Activated gamma-delta T cell treated with anti-CD3 and anti-CD28 coated beads, Interleukin-2, amount 50 U/mL, for 16 hours (primary cell): ENCODE results near the gene FNDC1.

Experiments used
- DNase-seq: peaks from one replicate; pipeline ENCODE4 v3.0.0-alpha.2; 2020; ENCODE audit warnings: low read depth

FNDC1 gene

GRCh38 chr6:159212525-159213280 lies 43.5 kb downstream of the FNDC1 start:
- DNase-seq = no peak

GRCh38 chr6:159213405-159213804 lies 44.2 kb downstream of the FNDC1 start:
- no peak for DNase-seq

DNA sequence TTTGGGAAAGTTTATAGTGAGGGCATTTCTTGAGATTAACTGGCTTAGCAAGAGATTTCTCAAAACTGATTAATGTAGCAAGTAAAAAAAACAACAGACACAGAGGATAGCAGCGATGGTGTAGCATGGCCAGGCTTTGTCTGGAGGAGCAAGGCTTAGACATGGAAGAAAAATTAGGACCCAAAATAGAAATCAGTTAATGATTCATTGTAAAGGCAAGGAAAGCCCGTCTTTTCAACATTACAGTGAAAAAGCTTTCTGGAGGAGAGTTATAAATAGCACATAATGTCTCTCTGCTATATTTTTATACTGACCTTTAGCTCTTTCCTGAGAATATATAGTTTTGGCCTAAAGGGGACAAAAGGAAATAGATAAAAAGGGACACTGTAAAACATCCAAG lies 45.1 kb downstream of the FNDC1 start:
- DNase-seq = no peak

DNA sequence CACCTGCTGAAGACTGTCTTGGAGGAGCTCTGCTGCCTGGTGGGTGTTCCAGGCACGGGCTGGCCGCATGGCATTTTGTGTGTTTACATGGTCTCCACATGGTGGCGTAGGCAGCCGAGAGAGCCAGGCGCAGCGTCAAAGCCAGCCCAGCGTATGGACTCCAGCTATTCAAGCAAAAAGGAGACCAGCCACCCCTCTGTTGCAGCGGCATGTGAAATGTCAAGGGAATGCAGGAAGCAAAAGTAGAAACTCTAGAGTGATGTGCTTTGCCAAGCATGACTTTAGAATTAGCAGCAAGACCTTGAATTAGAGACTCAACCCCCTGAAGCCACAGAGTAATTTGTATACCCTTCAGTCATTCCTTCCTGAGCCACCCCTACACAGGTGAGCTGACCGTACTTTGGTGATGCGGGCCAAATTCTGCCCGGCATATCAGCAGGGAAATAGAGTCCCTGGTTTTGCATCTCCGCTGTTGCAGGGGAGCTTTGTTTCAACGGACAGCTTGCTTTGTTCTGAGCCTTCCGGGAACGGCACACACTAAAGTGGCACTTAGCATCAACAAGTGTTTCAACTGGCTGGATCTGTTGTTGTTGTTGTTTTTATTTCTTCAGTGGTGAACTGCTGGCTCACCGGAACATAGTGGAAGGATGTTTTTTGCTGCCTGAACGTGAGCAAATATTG lies 48.5 kb downstream of the FNDC1 start:
- DNase-seq = no peak

DNA sequence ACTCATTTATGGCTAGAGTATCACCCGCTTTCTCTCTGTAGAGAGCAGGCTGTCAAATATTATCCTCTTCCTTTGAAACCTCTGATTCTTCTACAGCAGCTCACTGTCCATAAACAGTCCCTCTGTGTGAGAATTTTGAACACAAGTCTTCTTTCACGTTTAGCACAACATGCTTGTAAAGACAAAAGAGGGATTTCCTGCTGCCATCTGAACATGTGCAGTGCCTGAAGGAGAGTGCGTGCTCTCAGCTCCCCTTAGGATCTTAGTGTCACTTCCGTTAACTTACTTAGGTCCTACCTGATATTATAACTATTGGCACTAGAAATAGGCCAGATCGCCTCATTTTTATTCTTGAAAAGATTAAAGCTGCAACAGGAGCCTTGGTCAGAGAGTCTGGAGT lies 50.9 kb downstream of the FNDC1 start:
- no peak for DNase-seq

DNA sequence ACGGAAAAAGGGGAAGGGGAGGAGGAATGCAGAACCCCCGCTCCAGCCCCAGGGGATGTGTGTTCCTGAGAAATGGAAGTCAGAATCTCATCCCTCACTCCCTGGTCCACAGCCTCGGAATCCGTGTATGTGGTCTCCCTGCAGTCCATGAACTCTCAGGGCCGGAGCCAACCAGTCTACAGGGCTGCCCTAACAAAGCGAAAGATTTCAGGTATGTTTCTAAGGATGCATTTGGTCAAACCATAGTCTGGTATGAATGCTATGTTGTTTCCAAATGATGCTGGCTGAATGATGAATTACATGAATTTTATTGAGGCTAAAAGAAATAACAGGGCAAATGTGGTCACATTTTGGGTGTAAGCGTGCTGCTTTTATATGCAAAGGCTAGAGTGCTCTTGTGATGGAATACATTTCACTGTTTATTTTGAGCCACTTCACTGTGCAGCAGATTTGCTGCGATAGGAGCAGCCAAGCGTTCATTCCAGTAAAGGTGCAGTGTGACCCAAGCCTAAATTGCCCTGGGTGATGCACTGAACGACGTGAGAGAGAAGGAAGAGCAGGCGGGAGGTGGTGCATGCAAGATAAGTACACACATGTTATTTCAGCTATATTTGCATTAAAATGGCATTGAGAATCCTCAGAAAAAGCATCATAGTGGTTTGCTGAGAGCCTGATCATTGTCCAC lies 52.4 kb downstream of the FNDC1 start:
- DNase-seq = no peak

DNA sequence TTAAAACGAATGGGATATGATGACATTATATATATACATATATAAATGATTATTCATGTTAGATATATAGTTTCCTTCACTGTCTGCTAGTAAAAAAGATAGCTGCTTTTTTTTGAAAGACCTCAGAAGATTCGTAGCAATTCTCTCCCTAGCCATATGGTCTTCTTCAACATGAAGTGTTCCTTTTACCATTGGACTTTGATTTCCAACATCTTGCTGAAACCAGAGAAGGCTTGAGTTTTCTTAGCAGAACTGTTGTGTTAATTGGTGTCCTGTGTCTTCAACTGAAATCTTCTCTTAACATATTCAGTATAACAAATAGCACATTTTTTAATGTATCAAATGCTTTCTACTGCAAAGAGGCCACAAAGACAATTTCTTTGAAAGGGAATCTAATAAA lies 55.3 kb downstream of the FNDC1 start:
- no peak for DNase-seq

DNA sequence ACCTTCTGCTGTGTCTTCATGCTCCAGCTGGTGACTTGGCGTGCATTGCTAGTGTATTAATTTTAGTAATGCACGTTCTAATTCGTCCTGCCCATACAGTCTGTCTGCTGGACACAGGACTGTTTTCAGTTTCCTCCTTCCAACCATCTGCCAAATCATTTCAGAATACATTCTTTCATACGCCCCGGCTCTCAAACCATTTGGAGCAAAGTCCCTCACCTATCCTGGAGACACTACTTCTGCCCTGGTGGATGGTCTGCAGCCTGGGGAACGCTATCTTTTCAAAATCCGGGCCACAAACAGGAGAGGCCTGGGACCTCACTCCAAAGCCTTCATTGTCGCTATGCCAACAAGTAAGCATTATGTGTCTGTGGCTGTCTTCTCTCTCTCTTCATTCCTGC lies 60.5 kb downstream of the FNDC1 start:
- DNase-seq = no peak

- no peak for DNase-seq
These were observed 63.0 kb downstream of the FNDC1 start for GRCh38 chr6:159232106-159232645.

DNA sequence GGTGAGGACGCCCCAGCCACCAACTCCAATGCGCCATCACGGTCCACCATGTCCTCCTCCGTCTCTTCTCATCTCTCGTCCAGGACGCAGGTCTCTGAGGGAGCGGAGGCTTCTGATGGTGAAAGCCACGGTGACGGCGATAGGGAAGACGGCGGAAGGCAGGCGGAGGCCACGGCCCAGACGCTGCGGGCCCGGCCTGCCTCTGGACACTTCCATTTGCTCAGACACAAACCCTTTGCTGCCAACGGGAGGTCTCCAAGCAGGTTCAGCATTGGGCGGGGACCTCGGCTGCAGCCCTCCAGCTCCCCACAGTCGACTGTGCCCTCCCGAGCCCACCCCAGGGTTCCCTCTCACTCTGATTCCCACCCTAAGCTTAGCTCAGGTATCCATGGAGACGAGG lies 63.6 kb downstream of the FNDC1 start:
- DNase-seq = no peak

- no peak for DNase-seq
These were observed 64.3 kb downstream of the FNDC1 start for GRCh38 chr6:159233365-159234101.

DNA sequence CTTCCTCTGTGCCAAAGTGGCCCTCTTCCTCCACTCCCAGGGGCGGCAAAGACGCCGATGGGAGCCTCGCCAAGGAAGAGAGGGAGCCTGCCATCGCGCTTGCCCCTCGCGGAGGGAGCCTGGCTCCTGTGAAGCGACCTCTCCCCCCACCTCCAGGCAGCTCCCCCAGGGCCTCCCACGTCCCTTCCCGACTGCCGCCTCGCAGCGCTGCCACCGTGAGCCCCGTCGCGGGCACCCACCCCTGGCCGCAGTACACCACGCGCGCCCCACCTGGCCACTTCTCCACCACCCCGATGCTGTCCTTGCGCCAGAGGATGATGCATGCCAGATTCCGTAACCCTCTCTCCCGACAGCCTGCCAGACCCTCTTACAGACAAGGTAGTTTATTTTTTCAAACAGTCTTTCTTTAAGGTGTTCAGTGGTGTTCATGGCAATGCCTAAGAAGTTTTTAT lies 64.9 kb downstream of the FNDC1 start:
- DNase-seq = no peak

DNA sequence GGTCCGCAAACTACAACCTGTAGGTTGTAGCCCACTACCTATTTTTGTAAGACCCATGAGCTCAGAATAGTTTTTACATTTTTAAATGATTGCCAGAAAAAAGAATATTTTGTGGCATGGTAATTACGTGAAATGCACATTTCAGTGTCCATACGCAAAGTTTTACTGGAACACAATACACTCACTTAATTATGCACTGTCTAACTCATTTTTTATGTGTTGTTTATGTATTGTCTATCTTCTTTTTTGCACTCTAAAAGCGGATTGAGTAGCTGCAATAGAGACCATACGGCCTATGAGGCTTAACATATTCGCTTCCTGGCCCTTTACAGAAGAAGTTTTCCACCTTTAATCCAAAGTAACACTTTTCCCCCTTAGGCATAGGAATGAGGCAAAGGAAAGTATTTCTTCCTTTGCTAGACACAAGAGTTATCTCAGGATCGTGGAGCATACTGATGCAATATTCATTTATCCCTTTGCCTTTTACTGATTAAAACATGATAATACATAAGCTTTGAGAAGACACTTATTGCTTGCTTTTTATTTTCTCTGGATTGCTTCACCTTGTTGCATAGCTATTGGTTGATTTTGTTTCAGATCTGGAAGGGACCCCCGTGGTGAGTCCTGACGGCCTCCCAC lies 69.8 kb downstream of the FNDC1 start:
- no peak for DNase-seq

DNA sequence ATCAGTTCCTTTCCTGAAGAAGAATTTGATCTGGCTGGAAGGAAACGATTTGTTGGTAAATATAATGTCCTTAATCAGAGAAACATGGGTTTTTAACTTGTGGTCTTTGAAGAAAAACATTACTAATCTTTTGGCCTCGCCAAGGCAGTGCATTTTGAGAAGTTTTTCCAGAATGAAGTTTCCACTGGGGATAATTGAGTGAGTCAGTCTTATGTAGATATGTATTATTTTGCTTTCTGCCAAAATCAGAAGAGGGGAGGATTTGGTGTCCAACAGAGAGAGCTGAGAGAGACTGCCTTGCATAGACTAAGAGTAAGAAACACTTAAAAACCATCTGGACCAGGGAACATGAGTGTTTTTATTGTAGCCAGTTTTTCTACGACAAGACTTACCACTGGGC lies 79.9 kb downstream of the FNDC1 start:
- no peak for DNase-seq

- no peak for DNase-seq
These were observed 80.6 kb downstream of the FNDC1 start for GRCh38 chr6:159249752-159250151.

DNA sequence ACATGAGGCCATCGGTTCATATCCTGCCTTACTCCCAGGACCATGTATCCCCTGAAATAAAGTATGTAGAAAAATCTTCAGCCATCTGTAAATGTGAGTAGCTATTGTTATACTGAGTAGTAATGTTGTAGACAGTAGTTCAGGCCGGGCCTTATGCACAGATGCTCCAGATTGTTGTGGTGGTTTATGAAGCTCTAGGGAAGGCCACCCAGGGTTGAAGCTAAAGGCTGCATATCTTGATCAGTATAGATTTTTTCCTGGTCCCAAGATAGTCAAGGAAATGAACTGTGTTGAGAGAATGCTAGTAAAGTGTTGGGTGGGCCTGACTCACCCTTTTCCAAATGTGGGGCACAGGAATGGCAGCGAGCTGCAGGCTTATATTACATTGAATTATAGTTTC lies 81.4 kb downstream of the FNDC1 start:
- no peak for DNase-seq

- DNase-seq = no peak
These were observed 83.8 kb downstream of the FNDC1 start for GRCh38 chr6:159252955-159253508.

DNA sequence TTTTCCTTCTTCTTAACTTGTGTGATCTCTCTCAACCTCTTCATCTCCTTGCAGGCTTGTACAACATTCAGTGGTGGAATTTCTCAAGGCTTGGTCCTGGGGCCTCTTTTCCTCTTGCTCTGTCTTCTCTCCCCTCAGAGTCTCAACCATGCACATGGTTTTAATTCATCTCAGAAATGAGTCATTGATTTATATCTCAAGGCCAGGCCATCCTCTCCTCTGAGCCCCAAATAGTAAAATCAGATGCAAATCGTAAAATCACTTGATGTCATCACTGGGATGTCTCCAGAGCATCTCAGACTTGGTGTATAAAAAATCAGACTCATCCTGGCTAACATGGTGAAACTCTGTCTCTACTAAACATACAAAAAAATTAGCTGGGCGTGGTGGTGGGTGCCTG lies 85.0 kb downstream of the FNDC1 start:
- no peak for DNase-seq

- no peak for DNase-seq
These were observed 86.3 kb downstream of the FNDC1 start for GRCh38 chr6:159255434-159255951.

GRCh38 chr6:159256128-159256527 lies 86.9 kb downstream of the FNDC1 start:
- no peak for DNase-seq

- no peak for DNase-seq
These were observed 88.6 kb downstream of the FNDC1 start for GRCh38 chr6:159257846-159258245.
